B cell (primary cell): ENCODE results near the gene P2RY14.

Source experiments
- CTCF ChIP-seq: fragments of 200-600 bp; IDR thresholded peaks from one replicate; pipeline ENCODE4 v1.8.0; 2022; ENCODE audit warnings: antibody characterized with exemption, mild to moderate bottlenecking
- EZH2 ChIP-seq: IDR thresholded peaks from 2 replicates; pipeline ENCODE4 v1.6.1; 2012; ENCODE audit warnings: borderline replicate concordance, low read depth, mild to moderate bottlenecking, moderate library complexity, low read length; ENCODE audit not compliant: insufficient read depth, poor library complexity, severe bottlenecking

GRCh38 chr3:151318991-151319390 lies 40.6 kb upstream of the P2RY14 start:
- TF ChIP-seq CTCF (no peak), EZH2 (no peak)
